ENCODE results near the gene IPPK.

- peak in 6 of 11 experiments; percentile 16 to 40 (median 26) for TF ChIP-seq CTCF (IDR thresholded peaks at IDR 0.05 in 8 of 11, conservative IDR thresholded peaks at IDR 0.05 in 3 of 11)
- TF ChIP-seq POLR2A (IDR thresholded peaks at IDR 0.05) = peak; percentile 11 to 50 (median 48)
Observed at GRCh38 chr9:92669890-92670708, at the start of gene IPPK.
